DOHH2 (cell line): ENCODE results near the gene AR.

Experiments
- CTCF ChIP-seq: fragments of 200-600 bp; sonication (generic); IDR thresholded peaks from one replicate; pipeline ENCODE4 v1.5.1; 2014; ENCODE audit warnings: antibody characterized with exemption, mild to moderate bottlenecking, low read depth, low read length; ENCODE audit not compliant: poor library complexity, severe bottlenecking
- EZH2phosphoT487 ChIP-seq: fragments of 200-600 bp; sonication (generic); IDR thresholded peaks from 2 replicates; pipeline ENCODE4 v1.6.1; 2017; ENCODE audit warnings: borderline replicate concordance, mild to moderate bottlenecking, antibody characterized with exemption, low read length, moderate library complexity, mixed read lengths

- TF ChIP-seq CTCF (no peak), EZH2phosphoT487 (no peak)
These were observed 110.5 kb downstream of the AR start for GRCh38 chrX:67654301-67654700.
